ENCODE data around the gene SPPL2B.

Gene SPPL2B

GRCh38 chr19:2294687-2295335 is 33.7 kb upstream of the SPPL2B start:
- intact Hi-C loops (cut with DNase I), result no loop called here
- peak in 26 of 42 donors; percentile 49 to 84 (median 67) for DNase-seq

- no peak for DNase-seq
- intact Hi-C loops (cut with DNase I), result no loop called here
Measured at GRCh38 chr19:2296141-2296540, 32.3 kb upstream of the SPPL2B start.

- no peak for DNase-seq
- intact Hi-C loops (cut with DNase I), result no loop called here
Measured at GRCh38 chr19:2300533-2300932, 28.0 kb upstream of the SPPL2B start.

- intact Hi-C loops (cut with DNase I), result no loop called here
- peak; percentile 46 to 85 (median 70) for DNase-seq
Measured at GRCh38 chr19:2302319-2303210, 25.9 kb upstream of the SPPL2B start.

GRCh38 chr19:2303211-2303798 is 25.2 kb upstream of the SPPL2B start:
- intact Hi-C loops (cut with DNase I), result no loop called here
- no peak for DNase-seq

GRCh38 chr19:2305452-2306280 is 22.8 kb upstream of the SPPL2B start:
- DNase-seq, result no peak
- intact Hi-C loops (cut with DNase I), result no loop called here

- intact Hi-C loops (cut with DNase I), result no loop called here
- peak; percentile 57 to 95 (median 83) for DNase-seq
Measured at GRCh38 chr19:2306281-2306806, 22.1 kb upstream of the SPPL2B start.

GRCh38 chr19:2306971-2307370 is 21.5 kb upstream of the SPPL2B start:
- intact Hi-C loops (cut with DNase I), result no loop called here
- no peak for DNase-seq

- no peak for DNase-seq
- intact Hi-C loops (cut with DNase I), result no loop called here
Measured at GRCh38 chr19:2307518-2308012, 20.9 kb upstream of the SPPL2B start.

GRCh38 chr19:2308114-2308556 is 20.3 kb upstream of the SPPL2B start, which contains the start of gene LINGO3:
LINGO3 (minus strand) TSS chr19:2308154; CDS start chr19:2291776, 16,378 bp downstream.
- intact Hi-C loops (cut with DNase I), result no loop called here
- peak in 7 of 42 donors; percentile 42 to 68 (median 57) for DNase-seq

GRCh38 chr19:2309734-2310362 is 18.6 kb upstream of the SPPL2B start:
- DNase-seq, result peak in 17 of 42 donors; percentile 36 to 83 (median 60)
- intact Hi-C loops (cut with DNase I), result no loop called here

GRCh38 chr19:2311093-2311492 is 17.4 kb upstream of the SPPL2B start:
- intact Hi-C loops (cut with DNase I), result no loop called here
- DNase-seq, result no peak

- intact Hi-C loops (cut with DNase I), result no loop called here
- peak; percentile 63 to 95 (median 82) for DNase-seq
Measured at GRCh38 chr19:2312820-2313501, 15.5 kb upstream of the SPPL2B start.

GRCh38 chr19:2315121-2315817 is 13.2 kb upstream of the SPPL2B start:
- intact Hi-C loops (cut with DNase I), result loop anchor here (5.0 kb wide), 2 partner anchors 43 to 78 kb away; partner anchors contain the start of genes PLEKHJ1 and SF3A2
- no peak for DNase-seq

GRCh38 chr19:2315818-2316353 is 12.6 kb upstream of the SPPL2B start:
- peak; percentile 62 to 91 (median 81) for DNase-seq
- intact Hi-C loops (cut with DNase I), result loop anchor here (5.0 kb wide), 2 partner anchors 44 to 79 kb away; partner anchors contain the start of genes PLEKHJ1 and SF3A2

GRCh38 chr19:2317300-2317699 is 11.2 kb upstream of the SPPL2B start:
- intact Hi-C loops (cut with DNase I), result loop anchor here (5.0 kb wide), 2 partner anchors 45 to 80 kb away; partner anchors contain the start of genes PLEKHJ1 and SF3A2
- no peak for DNase-seq
